Activated T-cell treated with anti-CD3 and anti-CD28 coated beads, Interleukin-2, amount 50 U/mL, for 24 hours (primary cell): ENCODE measurements around the gene LCA5.
"Not testable (repeated sequence)": the region's sequence is repeated elsewhere in the genome, so short reads cannot be mapped to it uniquely, and the experiment has no call there.

Source experiments
- DNase-seq: peaks from one replicate; pipeline ENCODE4 v3.0.0-alpha.2; 2020
- H3K27ac Mint-ChIP-seq: 2 replicates; pipeline ENCODE4 v1.8.0; 2020; ENCODE audit warnings: mild to moderate bottlenecking, mixed read lengths
- H3K27me3 Mint-ChIP-seq: 2 replicates; pipeline ENCODE4 v1.8.0; 2020; ENCODE audit warnings: mixed read lengths
- H3K36me3 Mint-ChIP-seq: 2 replicates; pipeline ENCODE4 v1.8.0; 2020; ENCODE audit warnings: low read depth, mixed read lengths
- H3K4me1 Mint-ChIP-seq: 2 replicates; pipeline ENCODE4 v1.8.0; 2020; ENCODE audit warnings: low read depth, mixed read lengths
- H3K4me3 Mint-ChIP-seq: 2 replicates; pipeline ENCODE4 v1.8.0; 2020; ENCODE audit warnings: mild to moderate bottlenecking, moderate library complexity, mixed read lengths
- H3K9me3 Mint-ChIP-seq: 2 replicates; pipeline ENCODE4 v1.8.0; 2020; ENCODE audit warnings: mixed read lengths

Gene LCA5

DNA sequence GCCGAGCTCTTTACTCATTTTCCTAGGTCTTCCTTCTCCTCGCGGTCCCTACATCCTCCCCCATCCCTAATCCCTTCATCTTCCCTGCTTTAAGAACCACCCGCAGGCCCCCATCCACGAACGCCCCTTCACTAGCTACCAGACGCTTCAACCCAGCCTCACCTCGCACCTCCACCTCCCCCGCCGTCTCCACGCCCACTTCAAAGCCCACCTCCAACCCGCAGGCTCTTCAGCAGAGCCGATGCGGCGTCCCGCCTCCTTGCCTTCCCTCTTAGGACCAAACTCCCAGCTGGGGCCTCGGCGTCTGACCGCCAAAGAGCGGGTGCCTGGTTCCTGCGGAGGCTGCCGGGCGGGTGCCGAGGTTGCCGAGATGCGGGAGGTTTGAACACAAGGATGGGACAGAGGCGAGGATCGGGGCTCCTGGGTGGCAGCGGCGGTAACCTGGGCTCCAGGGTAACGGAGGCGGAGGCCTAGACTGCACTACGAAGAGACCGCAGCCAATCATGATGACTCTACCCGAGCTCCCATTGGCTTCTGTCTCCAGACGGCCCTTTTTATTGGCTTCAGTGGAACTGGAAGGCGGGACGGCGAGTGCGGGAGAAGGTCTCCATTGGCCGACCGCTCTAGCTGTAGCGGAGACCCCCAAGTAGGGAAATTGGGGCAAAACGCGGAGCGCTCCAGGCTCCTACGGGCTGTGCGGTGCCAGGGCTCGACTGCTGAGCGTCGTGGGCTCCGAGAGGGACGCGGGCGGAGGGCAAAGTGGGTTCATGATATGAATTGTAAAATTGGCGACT is at the start of gene LCA5:
Gene LCA5 (minus strand): TSS at position 477 of the 794 bp plus-strand sequence. CDS start 18,536 bp downstream, outside the sequence.
- Mint-ChIP-seq H3K27me3 (peaks cover 10% of the 10 kb centered on the region), H3K4me3 (no peak within 1 kb of the TSS), H3K9me3 (no peaks in the 10 kb centered on the region), H3K27ac (no peak within 1 kb of the TSS), H3K4me1 (no peaks in the 10 kb centered on the region), H3K36me3 (no peaks in the 10 kb centered on the region)
- peak; percentile 84 for DNase-seq

DNA sequence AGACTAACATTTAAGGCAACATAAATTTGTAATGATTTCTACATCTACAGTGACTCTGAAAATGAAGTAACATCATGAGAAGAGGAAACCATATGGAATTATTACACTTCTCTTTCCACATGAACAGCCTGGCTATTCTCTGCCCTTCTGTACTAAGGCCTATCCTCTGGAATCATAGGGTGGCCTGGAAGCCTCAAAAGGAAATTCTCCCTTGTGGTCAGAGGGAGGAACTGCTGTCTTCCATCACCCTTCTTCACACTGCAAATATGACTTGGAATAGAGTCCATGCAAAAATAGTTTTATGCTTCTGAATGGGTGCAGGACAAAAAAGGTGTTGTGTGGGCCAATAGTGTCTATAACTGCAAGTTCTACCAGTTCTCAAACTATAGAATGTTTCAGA is 49.3 kb upstream of the LCA5 start:
- Mint-ChIP-seq H3K36me3 (no peaks in the 10 kb centered on the region), H3K4me3 (no peak overlapping the region), H3K27ac (no peak overlapping the region), H3K9me3 (peaks cover 10% of the 10 kb centered on the region), H3K27me3 (no peaks in the 10 kb centered on the region), H3K4me1 (no peaks in the 10 kb centered on the region)
- DNase-seq: no peak

DNA sequence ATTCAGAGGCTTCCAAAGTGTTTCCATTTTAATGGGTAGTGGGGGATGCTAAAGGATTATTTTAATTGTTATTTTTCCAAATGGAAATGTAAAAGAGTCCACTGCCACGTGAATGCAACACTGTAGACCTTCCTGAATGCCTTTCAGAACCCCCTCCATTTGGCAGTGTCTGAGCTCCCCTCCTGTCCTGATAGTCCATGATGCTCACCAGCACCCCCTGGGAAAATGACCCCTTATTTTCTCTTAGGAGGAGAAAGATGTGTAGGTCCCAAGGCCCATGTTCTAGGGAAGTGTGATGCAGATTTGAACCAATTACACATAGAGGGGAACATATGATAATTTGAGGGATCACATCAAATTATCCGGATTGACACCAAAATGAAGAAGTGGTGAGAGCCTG is 47.1 kb upstream of the LCA5 start:
- no peak overlapping the region for H3K27ac Mint-ChIP-seq

DNA sequence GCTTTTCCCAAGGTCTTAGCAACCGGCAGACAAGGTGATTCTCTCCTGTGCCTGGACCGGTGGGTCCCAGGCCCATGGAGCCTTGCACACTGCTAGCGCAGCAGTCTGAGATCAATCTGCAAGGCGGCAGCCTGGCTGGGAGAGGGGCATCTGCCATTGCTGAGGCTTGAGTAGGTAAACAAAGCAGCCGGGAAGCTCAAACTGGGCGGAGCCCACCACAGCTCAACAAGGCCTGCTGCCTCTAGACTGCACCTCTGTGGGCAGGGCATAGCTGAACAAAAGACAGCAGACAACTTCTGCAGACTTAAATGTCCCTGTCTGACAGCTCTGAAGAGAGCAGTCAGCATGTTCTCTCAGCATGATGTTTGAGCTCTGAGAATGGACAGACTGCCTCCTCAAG is 40.7 kb upstream of the LCA5 start:
- not testable (repeated sequence) for H3K4me1 Mint-ChIP-seq, H3K36me3 Mint-ChIP-seq, DNase-seq, H3K4me3 Mint-ChIP-seq, H3K27me3 Mint-ChIP-seq, H3K27ac Mint-ChIP-seq
- H3K9me3 Mint-ChIP-seq: peaks cover 22% of the 10 kb centered on the region

More for the DNA sequence above, 47.1 kb upstream of the LCA5 start:
- Mint-ChIP-seq H3K9me3 (peaks cover 21% of the 10 kb centered on the region), H3K27me3 (peaks cover 4% of the 10 kb centered on the region), H3K4me1 (no peaks in the 10 kb centered on the region), H3K36me3 (no peaks in the 10 kb centered on the region), H3K4me3 (no peak overlapping the region)
- no peak for DNase-seq

DNA sequence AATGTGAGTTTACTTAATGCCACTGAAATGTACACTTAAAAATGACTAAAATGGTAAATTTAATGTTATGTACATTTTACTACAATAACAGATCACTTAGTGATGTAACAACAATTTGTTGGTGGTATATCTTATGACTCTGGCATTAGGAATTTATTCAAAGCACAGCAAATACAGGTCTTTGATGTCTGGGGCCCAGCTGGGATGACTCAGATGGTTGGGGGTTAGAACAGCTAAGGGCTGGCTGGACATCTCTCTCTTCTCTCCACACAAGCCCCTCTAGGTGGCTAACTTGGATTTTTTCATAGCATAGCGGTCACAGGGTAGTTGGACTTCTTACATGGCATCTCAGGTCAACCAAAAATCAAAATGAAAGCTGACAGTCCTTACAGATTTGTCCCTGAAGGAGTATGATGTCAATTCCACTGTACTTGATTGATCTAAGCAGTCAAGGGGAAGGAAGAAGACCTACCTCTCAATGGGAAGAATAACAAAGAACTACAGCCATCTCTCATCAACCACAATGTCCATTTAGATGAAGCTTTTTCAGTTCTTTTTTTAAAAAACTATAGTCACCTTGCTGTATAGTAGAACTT is 37.5 kb upstream of the LCA5 start:
- no peak overlapping the region for H3K27ac Mint-ChIP-seq
- peaks cover 7% of the 10 kb centered on the region for H3K9me3 Mint-ChIP-seq
- DNase-seq: no peak
- H3K4me3 Mint-ChIP-seq: no peak overlapping the region
- no peaks in the 10 kb centered on the region for H3K4me1 Mint-ChIP-seq
- H3K27me3 Mint-ChIP-seq: no peaks in the 10 kb centered on the region
- no peaks in the 10 kb centered on the region for H3K36me3 Mint-ChIP-seq

DNA sequence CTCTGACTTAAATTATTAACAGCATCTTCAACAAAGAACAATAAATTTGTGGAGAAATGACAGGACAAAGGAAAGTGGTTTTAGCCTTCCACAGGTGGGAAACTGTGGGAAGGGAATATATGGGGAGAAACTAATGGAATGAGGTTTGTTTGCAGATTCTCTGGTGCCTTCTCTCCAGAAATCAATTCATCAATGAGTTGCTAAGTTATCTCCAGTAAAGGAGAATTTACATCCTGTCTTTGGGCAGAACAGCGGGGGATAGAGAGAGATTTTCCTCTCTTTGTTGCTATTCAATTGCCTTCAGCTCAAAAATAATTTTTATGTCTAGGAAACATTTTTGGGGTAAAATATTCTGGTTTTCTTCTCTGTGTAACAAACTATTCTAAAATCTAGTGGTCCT is 36.9 kb upstream of the LCA5 start:
- Mint-ChIP-seq H3K27me3 (no peaks in the 10 kb centered on the region), H3K27ac (no peak overlapping the region), H3K4me1 (no peaks in the 10 kb centered on the region), H3K36me3 (no peaks in the 10 kb centered on the region), H3K4me3 (no peak overlapping the region), H3K9me3 (peaks cover 4% of the 10 kb centered on the region)
- no peak for DNase-seq

DNA sequence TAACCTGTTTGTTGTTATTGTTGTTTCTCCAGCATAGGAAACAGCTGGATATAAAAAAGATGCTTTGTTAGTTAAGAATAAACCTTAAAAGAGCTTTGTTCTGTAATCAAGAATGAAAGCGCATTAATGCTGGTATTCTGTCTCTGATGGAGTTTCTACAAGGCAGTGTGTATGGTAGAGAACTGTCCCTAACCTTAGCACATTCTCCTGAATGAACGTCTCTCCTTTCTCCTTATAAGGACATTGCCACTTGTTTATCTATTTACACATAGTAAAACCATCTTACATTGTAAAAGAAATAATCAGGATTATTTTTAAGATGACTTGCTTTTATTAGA is 33.8 kb upstream of the LCA5 start:
- no peaks in the 10 kb centered on the region for H3K4me1 Mint-ChIP-seq
- no peaks in the 10 kb centered on the region for H3K36me3 Mint-ChIP-seq
- no peaks in the 10 kb centered on the region for H3K27me3 Mint-ChIP-seq
- H3K27ac Mint-ChIP-seq: no peak overlapping the region
- H3K9me3 Mint-ChIP-seq: no peaks in the 10 kb centered on the region
- no peak for DNase-seq
- no peak overlapping the region for H3K4me3 Mint-ChIP-seq

DNA sequence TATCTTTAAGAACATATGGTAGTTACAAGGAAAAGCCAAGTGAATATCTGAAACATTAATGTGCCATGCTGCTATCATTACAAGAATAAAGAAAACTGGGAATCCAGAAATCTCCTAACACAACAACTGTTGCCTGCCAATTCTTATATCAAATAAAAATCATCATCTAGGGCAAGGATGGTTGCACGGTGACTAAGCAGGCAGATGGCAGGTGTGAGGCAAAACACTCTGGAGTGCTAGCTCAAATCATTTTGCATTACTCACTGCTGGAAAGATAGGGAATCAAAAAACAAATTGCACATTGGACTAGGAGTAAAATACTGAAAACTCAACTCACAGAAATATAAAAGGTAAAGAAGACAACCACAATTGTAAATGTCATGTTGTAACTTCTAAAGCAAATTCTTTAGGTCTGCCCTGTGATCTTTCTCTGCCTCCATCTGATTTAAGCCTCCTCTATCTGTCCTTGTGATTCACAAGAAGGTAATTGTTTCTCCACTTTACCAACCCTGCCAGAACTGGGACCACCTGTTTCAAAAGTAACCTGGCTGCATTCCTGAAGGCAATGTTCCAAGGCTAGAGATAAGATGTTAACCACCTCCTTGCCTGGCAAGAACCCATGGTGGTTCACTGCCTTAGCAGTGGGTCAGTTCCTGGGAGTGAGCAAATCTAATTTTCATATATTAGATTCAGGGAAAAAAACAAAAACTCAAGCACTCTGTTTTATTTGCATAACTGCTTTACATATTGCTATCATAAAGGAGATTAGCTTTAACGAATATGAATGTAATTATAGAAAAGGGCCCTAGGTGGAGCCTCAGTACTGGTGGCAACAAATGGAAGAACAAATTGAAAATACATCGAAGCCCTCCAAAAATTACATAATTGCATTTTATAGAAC is 33.1 kb upstream of the LCA5 start:
- H3K9me3 Mint-ChIP-seq: no peaks in the 10 kb centered on the region
- H3K36me3 Mint-ChIP-seq: no peaks in the 10 kb centered on the region
- H3K4me1 Mint-ChIP-seq: no peaks in the 10 kb centered on the region
- no peak overlapping the region for H3K27ac Mint-ChIP-seq
- H3K27me3 Mint-ChIP-seq: no peaks in the 10 kb centered on the region
- H3K4me3 Mint-ChIP-seq: no peak overlapping the region
- no peak for DNase-seq

DNA sequence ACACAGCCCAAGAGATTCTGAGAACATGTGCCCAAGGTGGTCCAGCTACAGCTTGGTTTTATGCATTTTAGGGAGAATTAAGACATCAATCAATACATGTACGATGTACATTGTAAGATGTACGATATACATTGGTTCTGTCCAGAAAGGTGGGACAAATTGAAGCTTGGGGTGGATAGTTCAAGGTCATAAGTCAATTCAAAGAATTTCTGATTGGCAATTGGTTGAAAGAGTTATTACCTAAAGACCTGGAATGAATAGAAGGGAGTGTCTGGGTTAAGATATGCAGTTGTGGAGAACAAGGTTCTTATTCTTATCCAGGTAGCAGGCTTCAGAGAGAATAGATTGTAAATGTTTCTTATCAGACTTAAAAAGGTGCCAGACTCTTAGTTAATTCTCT is 31.8 kb upstream of the LCA5 start:
- H3K27ac Mint-ChIP-seq: no peak overlapping the region
- no peak overlapping the region for H3K4me3 Mint-ChIP-seq
- DNase-seq: no peak
- H3K9me3 Mint-ChIP-seq: no peaks in the 10 kb centered on the region
- H3K4me1 Mint-ChIP-seq: no peaks in the 10 kb centered on the region
- no peaks in the 10 kb centered on the region for H3K27me3 Mint-ChIP-seq
- H3K36me3 Mint-ChIP-seq: no peaks in the 10 kb centered on the region

DNA sequence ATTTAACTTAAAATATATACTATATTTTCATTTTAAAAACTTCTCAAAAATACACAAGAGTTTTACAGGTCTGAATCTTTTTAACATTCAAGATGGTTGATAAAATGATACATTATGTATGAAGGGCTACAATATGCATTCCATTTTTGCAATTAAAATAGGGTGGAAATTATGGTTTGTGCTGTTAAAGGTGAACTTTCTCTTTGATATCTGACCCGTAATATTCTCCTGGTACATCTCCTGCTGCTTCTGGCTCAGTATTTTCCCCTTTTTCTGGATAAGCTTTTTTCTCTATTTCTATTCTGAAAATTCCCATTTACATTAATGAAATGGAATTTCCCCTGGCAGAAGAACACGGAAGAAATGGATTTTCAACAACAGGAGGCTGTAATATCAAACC is 27.4 kb upstream of the LCA5 start:
- H3K9me3 Mint-ChIP-seq: no peaks in the 10 kb centered on the region
- no peak for DNase-seq
- no peaks in the 10 kb centered on the region for H3K27me3 Mint-ChIP-seq
- no peak overlapping the region for H3K4me3 Mint-ChIP-seq
- H3K4me1 Mint-ChIP-seq: no peaks in the 10 kb centered on the region
- H3K36me3 Mint-ChIP-seq: no peaks in the 10 kb centered on the region
- H3K27ac Mint-ChIP-seq: no peak overlapping the region

DNA sequence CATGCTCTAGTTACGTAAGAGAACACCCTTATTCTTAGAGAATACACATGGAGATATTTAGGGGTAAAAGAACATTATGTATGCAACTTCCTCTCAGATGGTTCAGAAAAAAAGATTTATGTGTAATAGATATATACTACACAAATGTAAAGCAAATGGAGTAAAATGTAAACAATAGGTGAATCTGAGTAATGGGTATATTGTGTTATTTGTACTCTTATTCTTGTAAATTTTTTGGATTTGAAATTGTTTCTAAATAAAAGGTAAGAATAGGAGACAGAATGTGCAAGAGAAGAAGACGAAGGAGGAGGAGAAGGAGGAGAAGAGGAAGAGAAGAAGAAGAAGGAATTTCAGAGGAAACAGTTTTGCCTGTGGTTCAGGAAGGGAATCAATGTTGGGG is 22.5 kb upstream of the LCA5 start:
- no peaks in the 10 kb centered on the region for H3K36me3 Mint-ChIP-seq
- no peak overlapping the region for H3K4me3 Mint-ChIP-seq
- no peaks in the 10 kb centered on the region for H3K9me3 Mint-ChIP-seq
- H3K27ac Mint-ChIP-seq: no peak overlapping the region
- no peak for DNase-seq
- no peaks in the 10 kb centered on the region for H3K4me1 Mint-ChIP-seq
- no peaks in the 10 kb centered on the region for H3K27me3 Mint-ChIP-seq

DNA sequence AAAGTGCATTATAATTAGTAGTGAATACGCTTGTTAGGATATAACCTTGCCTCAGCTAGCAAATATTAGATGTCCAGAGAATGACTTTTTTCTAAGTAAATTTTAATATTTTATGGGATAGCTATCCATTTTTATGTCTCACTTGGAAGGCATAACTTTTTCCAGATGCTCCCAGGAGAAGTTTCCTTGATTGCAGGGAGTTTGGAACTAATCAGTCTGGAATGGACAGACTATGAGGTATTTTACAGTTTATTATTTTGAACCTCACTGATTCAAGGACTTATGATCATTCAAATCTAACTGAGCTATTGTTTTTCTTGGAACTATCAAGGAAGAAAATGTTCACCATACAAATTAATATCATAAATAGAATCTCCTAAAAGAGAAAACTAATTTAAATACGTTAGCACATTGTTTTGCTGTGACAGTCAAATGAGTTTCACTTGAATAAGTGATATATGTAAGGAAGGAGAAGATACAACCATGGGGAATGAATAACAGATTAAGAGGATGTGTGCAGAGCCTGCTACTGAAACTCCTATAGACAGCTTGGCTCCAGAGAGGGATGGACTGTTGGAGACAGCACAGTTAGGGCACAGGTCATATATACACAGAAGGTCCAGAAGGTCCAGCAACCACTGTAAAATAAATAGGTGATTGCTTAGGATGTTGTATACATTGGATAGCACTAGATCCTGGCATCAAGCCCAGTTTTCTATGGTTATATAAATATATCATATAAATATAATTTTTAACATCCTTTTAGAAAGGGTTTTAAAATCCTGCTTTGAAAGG is 20.6 kb upstream of the LCA5 start:
- no peak overlapping the region for H3K4me3 Mint-ChIP-seq
- H3K27me3 Mint-ChIP-seq: no peaks in the 10 kb centered on the region
- H3K9me3 Mint-ChIP-seq: no peaks in the 10 kb centered on the region
- no peaks in the 10 kb centered on the region for H3K36me3 Mint-ChIP-seq
- no peak overlapping the region for H3K27ac Mint-ChIP-seq
- DNase-seq: no peak
- no peaks in the 10 kb centered on the region for H3K4me1 Mint-ChIP-seq

DNA sequence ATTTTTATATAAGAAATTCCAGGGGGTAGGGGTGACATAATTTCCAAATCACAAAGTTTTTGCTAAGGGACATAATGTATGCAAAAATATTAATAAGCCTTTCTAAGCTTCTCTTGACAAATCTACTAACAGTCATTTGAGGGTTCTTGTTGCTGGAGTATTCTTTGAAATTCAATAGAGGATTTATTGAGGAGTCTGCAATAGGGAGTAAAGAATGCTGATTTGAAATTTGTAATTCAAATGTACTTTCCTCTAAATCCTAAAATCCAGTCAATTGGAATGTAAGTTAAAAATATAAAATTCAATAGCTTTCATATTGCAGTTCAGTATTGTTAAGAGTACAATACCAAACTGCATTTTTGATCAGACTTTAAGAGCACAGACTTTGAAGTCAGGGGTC is 17.1 kb upstream of the LCA5 start:
- DNase-seq: no peak
- Mint-ChIP-seq H3K27ac (no peak overlapping the region), H3K4me3 (no peak overlapping the region), H3K4me1 (no peaks in the 10 kb centered on the region), H3K36me3 (no peaks in the 10 kb centered on the region), H3K27me3 (no peaks in the 10 kb centered on the region), H3K9me3 (no peaks in the 10 kb centered on the region)

DNA sequence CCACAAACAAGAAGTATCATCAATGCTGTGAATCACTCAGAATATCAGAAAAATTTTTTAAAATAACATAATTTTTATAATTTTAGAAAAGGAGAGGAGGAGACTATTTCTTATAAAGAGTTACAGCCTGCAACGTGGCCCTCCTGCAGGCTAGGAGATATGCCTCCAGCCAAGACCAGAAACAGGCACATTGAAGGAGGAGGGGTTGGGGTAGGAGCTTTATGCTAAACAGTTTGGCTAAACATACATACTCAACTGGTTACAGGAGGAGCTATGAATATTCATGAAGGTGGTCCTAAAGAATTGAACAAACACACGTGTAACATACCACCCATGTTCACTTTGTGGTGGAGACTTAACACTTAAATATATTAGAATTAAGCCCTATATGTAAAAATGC is 14.2 kb upstream of the LCA5 start:
- Mint-ChIP-seq H3K4me3 (no peak overlapping the region), H3K27me3 (no peaks in the 10 kb centered on the region), H3K36me3 (no peaks in the 10 kb centered on the region), H3K4me1 (no peaks in the 10 kb centered on the region), H3K9me3 (no peaks in the 10 kb centered on the region), H3K27ac (no peak overlapping the region)
- DNase-seq: no peak
